Measurements from ENCODE around the gene FSHR.

The FSHR gene, protein sequence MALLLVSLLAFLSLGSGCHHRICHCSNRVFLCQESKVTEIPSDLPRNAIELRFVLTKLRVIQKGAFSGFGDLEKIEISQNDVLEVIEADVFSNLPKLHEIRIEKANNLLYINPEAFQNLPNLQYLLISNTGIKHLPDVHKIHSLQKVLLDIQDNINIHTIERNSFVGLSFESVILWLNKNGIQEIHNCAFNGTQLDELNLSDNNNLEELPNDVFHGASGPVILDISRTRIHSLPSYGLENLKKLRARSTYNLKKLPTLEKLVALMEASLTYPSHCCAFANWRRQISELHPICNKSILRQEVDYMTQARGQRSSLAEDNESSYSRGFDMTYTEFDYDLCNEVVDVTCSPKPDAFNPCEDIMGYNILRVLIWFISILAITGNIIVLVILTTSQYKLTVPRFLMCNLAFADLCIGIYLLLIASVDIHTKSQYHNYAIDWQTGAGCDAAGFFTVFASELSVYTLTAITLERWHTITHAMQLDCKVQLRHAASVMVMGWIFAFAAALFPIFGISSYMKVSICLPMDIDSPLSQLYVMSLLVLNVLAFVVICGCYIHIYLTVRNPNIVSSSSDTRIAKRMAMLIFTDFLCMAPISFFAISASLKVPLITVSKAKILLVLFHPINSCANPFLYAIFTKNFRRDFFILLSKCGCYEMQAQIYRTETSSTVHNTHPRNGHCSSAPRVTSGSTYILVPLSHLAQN

DNA sequence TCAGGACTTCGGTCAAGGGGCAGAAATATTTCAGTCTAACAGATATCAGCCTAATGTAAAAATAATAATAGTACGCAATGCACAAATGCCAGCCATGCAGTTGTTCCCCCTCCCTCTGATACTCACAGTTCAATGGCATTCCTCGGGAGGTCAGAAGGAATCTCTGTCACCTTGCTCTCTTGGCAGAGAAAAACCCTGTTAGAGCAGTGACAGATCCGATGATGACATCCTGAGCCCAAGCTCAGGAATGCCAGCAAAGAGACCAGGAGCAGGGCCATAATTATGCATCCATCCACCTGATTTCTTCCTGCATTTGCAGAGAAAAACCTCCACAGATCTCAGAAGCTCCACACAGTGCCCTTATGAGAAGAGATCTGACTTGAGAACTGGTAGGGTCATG, at the start of gene FSHR:
FSHR (minus strand) TSS at position 376 of the 400 bp plus-strand sequence; CDS start at position 278, 98 bp downstream.
- DNase-seq, result no peak

DNA sequence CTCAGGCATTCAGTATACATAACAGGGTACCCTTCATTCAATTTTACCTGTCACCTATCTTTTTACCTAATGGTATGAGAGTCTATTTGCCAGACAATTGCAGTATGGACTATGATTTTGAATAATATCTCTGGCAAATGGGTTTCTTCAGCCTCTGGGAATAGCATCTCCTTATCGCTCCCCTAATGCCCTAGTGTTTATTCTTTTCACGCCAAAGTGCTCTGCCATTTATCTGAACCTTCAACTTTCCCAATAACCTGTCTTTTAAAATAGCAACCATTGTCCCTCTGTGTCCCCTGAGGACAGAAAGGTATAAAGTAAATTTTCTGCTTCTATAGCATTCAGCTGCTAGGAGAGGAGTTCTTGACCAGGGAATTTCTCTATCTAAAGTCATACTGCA, 45.0 kb upstream of the FSHR start:
- DNase-seq, result no peak

DNA sequence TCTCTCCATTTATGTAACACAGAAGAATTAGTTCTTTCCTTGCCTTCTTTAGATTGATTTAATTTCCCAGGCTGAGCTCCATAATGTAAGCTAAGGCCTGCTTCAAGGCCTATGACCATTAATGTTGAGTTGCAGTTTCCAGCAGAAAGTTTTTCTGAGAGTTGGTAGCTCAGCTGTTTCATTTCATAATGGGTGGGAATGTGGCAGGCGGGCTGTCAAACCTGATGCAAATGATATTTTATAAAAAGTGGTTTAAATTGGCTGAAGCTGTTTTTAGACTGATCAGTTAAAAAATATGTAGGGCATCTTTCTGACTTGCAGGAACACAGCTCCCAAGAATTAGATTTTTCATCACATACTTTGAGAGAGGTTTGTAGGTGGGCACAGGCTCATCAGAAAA, 40.4 kb upstream of the FSHR start:
- no peak for DNase-seq

DNA sequence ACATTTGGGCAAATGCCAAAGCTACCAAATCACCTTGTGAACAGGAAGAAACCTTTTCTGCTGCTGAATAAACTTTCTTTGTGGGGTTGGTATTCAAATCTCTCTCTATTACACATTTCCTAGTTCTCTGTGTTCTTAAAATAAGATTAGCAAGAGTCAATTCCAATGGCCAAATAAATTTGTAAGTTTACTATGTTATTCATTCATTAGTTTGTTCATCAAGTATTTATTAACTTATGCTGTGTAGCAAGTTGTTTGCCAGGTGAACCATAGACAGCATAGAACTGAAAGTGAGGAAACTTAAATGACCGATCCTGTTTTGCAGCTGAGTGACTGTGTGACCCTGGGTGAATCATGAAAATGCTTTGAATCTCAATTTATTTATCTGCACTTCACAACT, 37.7 kb upstream of the FSHR start:
- no peak for DNase-seq

DNA sequence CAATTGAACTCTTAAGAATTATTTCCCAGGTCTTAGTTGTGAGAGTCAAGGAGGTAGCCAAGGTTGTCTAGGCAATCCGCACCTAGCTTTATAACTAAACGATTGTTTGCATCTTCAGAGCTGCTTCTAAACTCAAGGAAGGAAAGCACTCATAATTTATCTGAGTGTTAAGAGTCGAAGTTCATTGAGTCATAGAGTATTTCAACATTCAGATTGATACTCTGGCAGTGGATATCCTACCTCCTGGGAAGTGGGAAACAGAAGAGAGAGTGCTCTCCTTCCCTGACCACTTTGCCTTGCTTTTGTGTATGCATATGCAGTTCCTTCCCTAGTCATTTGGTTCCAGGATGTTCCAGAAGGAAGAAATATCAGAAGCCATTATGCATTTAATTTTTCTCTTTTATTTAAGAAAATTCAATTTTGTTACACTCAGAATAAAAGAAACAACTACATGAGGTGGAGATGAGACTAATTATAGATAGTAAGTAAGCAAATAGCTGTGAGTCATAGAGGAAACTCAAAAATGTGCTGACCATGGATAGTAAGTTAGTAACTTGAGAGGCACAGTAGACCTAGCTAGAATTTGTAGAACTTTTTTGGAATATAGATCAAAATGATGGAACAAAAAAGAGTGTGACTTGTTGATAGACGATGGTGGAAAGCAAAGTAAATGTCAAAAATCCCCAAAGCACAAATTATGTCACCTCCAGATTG, 35.4 kb upstream of the FSHR start:
- DNase-seq, result no peak

DNA sequence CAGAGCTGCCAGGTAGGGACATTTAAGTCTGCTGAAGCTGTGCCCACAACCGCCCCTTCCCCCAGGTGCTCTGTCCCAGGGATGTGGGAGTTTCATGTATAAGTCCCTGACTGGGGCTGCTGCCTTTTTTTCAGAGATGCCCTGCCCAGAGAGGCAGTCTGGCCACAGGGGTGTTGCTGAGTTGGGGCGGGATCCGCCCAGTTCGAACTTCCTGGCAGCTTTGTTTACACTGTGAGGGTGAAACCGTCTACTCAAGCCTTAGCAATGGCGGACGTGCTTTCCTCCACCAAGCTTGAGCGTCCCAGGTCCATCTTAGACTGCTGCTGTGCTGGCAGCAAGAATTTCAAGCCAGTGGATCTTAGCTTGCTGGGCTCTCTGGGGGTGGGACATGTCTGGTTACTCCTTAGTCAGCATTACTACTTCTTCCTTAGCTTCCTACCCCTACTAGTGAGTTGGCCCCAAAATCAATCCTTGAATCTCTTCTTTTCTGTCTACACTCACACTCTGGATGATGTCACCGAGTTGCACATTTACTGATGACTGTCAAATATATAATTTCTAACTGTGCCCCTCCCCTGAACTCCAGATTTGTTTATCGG, 31.8 kb upstream of the FSHR start:
- DNase-seq, result no peak

DNA sequence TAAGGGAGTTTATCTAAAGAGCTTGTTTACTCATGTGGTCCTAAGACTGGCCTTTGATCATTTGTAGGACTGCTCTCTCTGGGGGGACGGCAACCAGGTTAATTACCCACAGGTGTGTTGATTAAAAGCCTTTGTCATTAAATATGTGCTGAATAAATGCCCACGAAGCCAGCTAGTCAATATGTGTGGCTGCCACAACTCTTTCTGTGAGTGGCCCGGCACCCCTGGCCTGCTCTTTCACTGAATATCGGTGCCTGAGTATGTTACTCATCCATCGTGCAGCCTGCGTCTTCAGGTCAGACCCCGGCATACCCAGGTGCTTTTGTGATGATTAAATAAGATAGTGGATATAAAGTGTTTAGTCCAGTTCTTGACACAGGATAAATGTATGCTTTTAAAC, 24.3 kb upstream of the FSHR start:
- no peak for DNase-seq

DNA sequence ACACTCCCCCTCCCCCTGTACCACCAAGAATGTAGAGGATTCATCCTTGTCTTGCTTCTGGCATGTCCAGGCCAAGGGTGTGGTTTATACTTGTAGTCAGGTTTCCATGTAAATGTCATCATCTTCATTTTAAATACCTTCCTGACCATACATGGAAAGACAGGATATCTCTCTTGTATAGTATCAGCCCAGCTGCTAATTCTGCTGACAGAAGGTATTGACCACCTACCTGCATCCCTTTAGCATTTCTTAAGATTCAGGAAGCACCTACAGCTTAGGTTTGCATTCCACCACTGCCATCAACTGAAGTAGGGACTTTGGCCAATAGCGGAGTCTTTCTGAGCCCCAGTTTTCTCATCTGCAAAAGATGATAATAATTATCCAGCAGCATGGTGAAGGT, 22.9 kb upstream of the FSHR start:
- no peak for DNase-seq

DNA sequence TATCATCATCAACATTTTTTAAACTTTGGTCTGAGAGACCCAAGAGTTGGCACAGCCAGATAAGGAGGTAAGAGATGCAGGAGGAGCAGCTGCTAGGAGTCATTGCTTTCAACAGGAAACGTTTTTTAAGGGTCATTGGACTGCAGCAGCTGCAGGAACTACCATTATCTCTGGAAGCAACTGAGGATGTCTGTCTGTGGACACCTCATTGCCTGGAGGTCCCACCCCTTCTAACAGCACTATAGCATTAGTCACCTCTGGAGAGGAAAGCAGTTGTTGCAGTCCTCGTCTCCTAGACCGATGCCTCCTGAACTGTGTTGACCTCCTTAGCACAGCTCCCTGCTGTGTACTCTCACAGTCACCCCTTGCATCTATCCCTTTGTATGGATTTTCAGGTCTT, 21.5 kb upstream of the FSHR start:
- DNase-seq, result no peak

DNA sequence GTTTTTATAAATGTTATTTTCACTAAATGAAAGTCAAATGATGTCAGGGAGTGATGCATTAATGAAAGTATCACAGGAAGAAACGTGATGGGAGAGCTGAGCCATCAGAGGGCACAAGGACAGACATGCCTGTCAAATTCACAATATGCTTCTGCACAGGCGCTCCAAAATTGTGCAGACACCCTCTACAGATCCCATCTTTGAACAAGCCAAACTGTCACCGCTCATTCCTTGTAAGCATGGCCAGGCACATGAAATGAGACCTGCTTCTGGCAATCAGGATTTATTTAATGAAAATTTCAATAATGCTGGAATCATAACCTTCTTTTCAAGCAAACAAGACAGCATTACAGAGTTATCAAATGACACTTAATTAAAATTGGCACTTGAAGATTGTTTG, 20.4 kb upstream of the FSHR start:
- no peak for DNase-seq

DNA sequence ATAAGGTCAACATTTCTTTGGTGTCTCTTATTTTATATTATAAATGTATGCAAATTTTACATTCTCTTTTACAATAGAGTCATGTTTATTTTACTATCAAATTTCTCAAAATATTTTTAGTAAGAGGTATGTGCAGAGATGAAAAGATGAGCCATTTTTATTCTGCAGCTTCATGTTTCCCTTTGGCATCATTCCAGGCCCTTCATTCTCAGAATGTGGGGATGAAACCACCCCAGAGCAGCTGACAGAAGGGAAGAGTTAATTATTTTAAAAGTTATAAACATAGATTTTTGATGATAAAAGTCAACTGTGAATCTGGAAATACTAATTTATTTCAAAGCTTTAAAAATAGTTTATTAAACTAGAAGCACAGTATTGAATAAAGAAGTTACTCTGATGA, 12.8 kb upstream of the FSHR start:
- DNase-seq, result no peak

DNA sequence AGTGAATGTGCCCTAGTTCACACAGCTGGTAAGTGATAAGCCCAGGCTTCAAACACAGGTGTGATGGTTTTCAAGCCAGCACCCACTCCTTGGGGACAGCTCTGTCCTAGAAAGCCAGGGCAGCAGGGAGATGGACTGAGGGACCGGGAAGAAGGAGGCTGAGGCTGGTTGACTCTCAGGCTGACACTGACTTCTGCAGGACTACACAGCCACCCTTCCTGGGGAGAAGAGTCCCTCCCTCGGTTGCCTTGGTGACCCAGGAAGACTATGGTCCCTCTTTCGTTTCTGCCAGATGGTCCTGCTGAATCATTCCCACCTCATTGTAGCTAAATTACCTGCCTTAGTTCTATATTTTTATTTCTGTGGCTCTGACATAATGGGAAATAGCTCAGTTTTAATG, 11.3 kb upstream of the FSHR start:
- DNase-seq, result no peak

DNA sequence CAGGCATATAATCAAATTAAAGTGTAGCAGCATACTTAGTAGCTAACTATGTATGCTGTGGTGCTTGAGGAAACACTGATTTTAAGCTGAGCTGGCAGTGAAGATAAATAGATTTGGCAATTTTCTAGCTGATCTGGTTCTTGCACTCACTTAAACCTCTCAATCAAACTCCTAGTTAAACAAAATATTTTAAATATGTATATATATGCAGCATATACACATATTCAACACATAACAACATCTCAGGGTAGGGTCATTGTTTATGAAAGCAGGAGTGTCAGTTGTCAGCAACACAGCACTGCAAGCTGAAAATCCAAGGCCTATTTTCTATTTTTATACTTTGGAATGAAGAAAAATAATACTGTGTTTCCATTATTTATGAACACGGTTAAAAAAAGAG, 10.4 kb upstream of the FSHR start:
- no peak for DNase-seq

DNA sequence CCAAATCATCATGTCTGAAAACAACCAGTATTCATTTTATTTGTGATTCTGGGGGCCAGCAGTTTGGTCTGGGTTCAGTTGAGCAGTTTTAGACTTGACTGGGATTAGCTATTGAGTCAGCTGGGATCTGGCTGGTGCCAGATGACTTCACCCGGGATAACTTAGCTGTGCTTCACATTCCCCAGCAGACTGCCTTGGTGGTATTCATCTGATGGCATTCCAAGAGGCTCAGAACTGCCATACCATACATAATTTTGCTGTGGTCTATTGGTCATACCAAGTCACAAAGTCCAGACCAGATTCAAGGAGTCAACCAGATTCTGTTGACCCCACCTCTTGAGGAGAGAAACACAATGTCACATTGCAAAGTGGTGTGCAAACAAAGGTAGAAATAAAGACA, 7.8 kb upstream of the FSHR start:
- no peak for DNase-seq

DNA sequence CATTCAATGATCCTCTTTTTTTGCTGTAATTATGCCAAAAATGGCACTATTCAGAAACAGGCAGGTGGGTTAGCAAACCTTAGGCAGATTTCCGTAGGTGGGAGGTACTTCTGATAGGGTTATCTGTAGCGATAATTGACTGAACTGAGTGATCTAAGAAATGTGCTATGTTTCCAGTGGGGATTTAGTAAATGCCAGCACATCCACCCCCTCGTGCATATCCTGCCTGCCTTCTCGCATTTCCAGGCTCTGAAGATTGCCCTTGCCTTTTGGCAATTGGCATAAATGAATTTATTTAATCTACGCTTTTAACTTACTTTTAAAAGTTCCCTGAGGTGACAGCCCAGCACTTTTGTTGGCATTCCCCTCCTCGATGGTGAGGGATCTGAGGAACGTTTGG, 576 bp upstream of the FSHR start:
- no peak for DNase-seq

DNA sequence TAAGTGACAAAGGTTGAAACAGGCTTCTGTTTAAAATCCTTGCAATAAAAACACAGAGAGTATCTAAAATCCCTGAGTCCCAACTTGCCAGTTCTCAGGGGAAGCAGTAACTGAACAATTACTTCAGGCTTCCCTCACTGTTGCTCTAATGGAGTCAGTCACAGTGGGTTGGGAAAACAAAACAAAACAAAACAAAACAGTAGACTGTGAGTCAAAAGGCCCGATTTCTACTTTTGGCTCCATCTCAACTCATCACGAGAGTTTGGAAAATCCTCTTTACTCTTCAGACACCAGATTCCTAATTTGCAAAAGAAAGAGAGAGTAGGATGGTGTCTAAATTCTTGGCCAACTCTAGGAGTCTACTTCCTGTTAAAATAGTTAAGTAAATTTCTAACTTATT, 1.1 kb downstream of the FSHR start:
- DNase-seq, result no peak

DNA sequence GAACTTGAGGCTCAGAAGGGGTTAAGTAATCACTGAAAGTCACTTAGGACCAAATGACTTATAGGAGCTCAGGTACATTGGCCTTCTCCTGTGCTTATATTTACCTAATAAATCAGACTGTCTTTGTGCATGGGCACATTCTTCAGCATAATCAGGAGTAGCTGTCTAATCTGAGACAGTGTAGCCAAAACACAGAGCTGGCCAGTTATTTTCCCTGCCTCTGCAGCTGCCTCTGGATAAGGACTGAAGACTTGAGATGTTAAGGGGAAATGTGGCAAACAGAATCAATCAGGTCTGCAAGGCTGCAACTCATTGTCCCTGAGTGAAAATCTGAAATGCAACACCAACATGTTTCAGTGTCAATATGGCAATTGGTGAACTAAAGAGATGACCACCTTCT, 1.5 kb downstream of the FSHR start:
- DNase-seq, result no peak

DNA sequence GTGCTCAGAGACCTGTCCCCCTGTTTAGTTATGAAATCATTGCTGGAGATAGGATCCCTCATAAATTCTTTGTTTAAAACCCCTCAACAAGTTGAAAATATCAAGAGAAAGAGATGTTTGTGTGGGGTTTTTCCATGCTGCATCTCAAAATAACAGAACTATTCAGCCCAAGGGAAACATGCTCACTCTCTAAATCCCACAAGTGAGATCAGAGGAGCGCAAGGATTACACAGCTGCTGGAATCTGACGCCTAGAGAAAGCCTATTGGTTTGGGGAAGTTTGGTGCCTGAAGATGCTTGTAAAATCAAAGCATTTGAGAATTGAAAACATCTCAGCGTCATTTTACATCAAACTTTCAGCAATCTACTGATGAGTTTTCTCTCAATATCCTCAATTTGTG, 7.9 kb downstream of the FSHR start:
- DNase-seq, result no peak

DNA sequence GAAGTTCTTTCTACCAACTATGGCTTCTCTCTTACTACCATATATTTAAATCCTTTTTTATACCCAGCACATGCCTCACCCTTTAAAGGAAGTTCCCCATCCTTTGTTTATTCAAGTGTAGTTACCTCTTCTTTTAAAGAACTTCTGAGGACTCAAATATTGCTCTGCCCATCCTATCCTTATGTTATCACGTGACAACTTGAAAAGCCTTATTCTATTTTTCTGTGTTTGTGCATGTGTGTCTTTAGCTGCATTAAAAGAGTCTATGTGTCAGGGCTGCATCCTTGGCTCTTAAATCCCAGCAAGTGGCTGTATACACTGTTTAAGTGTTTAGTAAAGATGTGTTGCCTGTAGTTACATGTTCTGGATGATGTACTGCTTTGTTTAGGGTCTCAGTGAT, 22.5 kb downstream of the FSHR start:
- no peak for DNase-seq

DNA sequence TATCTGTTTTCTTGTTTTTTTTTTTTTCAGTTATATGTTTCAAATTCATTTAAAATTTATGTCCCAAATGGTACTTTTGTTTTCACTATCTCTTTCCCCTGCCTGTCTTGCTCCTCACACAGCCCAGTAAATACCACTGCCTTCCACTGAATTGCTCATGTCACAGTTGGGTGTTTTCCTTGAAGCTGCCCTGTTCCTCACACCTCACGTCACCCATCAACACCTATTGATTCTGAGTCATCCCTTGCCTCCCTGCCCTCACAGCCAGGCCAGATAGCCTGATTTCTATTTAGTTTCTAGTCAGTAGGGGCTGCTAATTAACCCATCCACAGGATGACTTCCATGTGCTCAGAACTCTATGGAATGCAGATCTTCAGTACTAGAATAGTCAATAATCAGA, 25.3 kb downstream of the FSHR start:
- DNase-seq, result no peak

DNA sequence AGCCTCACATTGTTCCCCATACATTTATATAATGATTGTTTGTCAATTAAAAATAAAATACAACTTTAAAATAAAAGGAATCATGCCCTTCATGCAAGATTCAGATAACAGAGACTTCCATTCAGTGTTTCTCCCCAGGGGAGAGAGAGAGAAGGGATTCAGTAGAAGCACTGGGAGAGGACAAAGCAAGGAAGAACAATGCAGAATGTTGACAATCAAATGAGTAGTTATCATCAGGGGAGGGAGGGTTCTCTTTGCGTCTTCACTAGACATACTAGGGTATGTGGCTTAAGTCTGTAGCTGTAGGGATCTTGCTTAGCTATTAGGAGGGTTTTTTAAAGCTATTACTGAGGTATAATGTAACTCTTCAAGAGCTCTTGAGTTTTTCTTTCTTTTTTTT, 30.7 kb downstream of the FSHR start:
- no peak for DNase-seq

DNA sequence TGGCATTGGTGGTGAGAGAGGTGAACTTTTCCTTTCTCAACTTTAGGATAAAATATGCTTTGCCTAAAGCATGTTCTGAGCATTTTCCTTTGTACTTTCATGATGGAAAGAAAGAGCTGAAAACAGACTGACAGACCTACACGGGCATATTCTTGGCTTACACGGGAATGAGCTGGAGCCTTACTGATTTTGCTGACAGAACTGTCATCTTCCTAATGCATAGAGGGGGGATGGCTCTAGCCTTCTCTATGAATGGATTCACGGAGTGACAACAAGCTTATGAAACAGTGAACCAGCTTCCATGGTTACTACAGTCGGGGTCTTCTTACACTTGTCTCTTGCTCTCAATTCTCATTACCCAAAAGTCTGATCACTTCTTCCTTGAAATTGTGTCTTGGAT, 32.2 kb downstream of the FSHR start:
- no peak for DNase-seq

DNA sequence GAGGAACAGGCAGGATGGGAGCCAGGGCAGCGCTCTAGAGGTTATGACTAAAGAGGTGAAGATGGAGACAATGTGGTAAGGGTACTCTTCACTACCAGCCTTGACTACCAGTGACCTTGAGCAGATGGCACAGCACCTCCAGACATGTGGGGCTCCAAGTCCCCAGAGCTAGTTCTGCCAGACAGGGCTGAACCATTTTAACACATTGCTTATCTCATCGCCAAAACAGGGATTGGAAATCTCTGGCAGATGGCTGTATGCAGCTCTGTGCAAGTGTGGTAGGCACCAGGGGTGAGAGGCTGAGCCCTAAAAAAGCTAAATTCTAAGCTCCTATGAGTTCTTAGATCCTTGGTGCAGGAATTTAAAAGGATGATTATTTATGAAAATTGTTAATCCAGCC, 41.3 kb downstream of the FSHR start:
- no peak for DNase-seq

DNA sequence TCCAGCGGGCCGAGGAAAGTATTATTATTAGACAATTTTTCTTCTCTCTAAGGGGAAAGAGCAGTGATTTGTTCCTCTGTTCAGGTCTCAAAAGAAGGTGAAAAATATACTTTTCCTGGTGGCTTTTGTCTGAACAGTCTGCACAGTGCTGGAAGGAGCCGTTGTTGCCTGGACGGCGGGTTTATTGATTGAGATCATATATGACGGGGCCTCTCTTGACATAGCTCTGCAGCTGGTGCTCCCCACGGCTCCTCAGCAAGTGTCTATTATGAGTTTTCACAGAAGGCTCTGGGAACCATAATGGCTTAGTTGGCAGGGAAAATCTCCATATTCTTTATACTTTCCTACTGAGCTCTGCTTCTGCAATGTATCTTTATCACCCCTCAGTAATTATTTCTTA, 42.9 kb downstream of the FSHR start:
- DNase-seq, result no peak

Data from CD4-positive, alpha-beta T cell treated with Interleukin-17A for 1 hour (primary cell).